HCT116 (cell line): ENCODE data around the gene TRMT10C. TPM values are rescaled to one million over a fixed set of nuclear protein-coding genes. Genes with fewer than 3 reads are reported as not detected.

Source experiments
- ATAC-seq: fragments of 200-7000 bp; cut with Tn5 transposase; 2 replicates; pipeline ENCODE4 v1.9.1; 2020; ENCODE audit warnings: mild to moderate bottlenecking, moderate library complexity
- BruUV-seq: library from RNA; stranded (reverse); fragments of 400-500 nt; replicated peaks from 2 replicates; lab custom pipeline; 2021; lab: Mats Ljungman, UMichigan
- CTCF ChIA-PET: fragments of 300-600 bp; sonication (Branson Sonifier 250); formaldehyde crosslinking; loops from one replicate; lab custom pipeline; 2021; ENCODE audit warnings: antibody characterized with exemption; lab: Charles Lee
- POLR2A ChIA-PET: fragments of 300-600, 350-600 bp; sonication (Branson Sonifier 250); formaldehyde crosslinking; loops from one replicate; lab custom pipeline; 2021; ENCODE audit warnings: antibody characterized with exemption; lab: Charles Lee
- RAD21 ChIA-PET, 2 experiments: fragments of 300-600 bp; sonication (Branson Sonifier 250); formaldehyde crosslinking; loops; one replicate each; lab custom pipeline; 2023; ENCODE audit warnings: low total read pairs in 2 of 2; ENCODE audit not compliant: uncharacterized antibody in 2 of 2, unreplicated experiment in 2 of 2, low non-redundant PET in 1 of 2; lab: Charles Lee
- DNase-seq: peaks from one replicate; pipeline ENCODE4 v3.0.0-alpha.2; 2010; ENCODE audit warnings: low read depth, low spot score
- H2AFZ ChIP-seq: fragments of 200-600 bp; shearing (Covaris generic), sonication (generic); 2 replicates; pipeline ENCODE4 v1.6.1; 2017; ENCODE audit warnings: low read depth, mixed run types, mixed read lengths, antibody characterized with exemption, low read length; ENCODE audit not compliant: poor library complexity, severe bottlenecking
- H3K27ac ChIP-seq: 2 replicates; pipeline ENCODE4 v1.5.1; 2012; ENCODE audit warnings: low read depth, low read length
- H3K27me3 ChIP-seq: fragments of 200-600 bp; sonication (generic); 2 replicates; pipeline ENCODE4 v1.6.1; 2016; ENCODE audit warnings: mixed run types, low read length, mixed read lengths; ENCODE audit not compliant: insufficient read depth
- H3K36me3 ChIP-seq, 2 experiments: fragments of 200-500 bp in 1 of 2; fragments of 200-600 bp in 1 of 2; sonication (Bioruptor generic) in 1 of 2; sonication (generic) in 1 of 2; 2 replicates each; pipeline versions ENCODE4 v1.5.1 to v1.6.1; 2014 to 2016; ENCODE audit warnings: low read length in 2 of 2, inconsistent platforms in 1 of 2, mixed read lengths in 1 of 2, mixed run types in 1 of 2; ENCODE audit not compliant: insufficient read depth in 2 of 2, control insufficient read depth in 1 of 2
- H3K4me1 ChIP-seq, 2 experiments: fragments of 200-600 bp in 1 of 2; sonication (generic) in 1 of 2; 2 replicates each; pipeline versions ENCODE4 v1.5.1 to v1.6.1; 2012 to 2017; ENCODE audit warnings: low read length in 2 of 2, inconsistent platforms in 1 of 2, mild to moderate bottlenecking in 1 of 2, mixed read lengths in 1 of 2, mixed run types in 1 of 2, moderate library complexity in 1 of 2; ENCODE audit not compliant: insufficient read depth in 2 of 2, control insufficient read depth in 1 of 2
- H3K4me2 ChIP-seq: fragments of 200-600 bp; sonication (generic); 2 replicates; pipeline ENCODE4 v1.6.1; 2017; ENCODE audit warnings: mixed run types, low read length, mixed read lengths
- H3K4me3 ChIP-seq, 2 experiments: fragments of 200-600 bp in 1 of 2; sonication (generic) in 1 of 2; replicated peaks in 1 of 2; 2 replicates each; pipeline ENCODE4 v1.5.1; 2011 to 2016; ENCODE audit warnings: low read length in 2 of 2, control low read depth in 1 of 2, low read depth in 1 of 2, mild to moderate bottlenecking in 1 of 2, mixed read lengths in 1 of 2, mixed run types in 1 of 2
- H3K79me2 ChIP-seq: fragments of 200-600 bp; sonication (generic); 2 replicates; pipeline ENCODE4 v1.6.1; 2017; ENCODE audit warnings: mild to moderate bottlenecking, mixed run types, low read length, moderate library complexity, mixed read lengths; ENCODE audit not compliant: insufficient read depth
- H3K9ac ChIP-seq: fragments of 200-600 bp; sonication (generic); 2 replicates; pipeline ENCODE4 v1.6.1; 2016; ENCODE audit warnings: low read length, mixed read lengths
- H3K9me2 ChIP-seq: fragments of 200-600 bp; sonication (generic), shearing (Covaris generic); 2 replicates; pipeline ENCODE4 v1.6.1; 2017; ENCODE audit warnings: mixed run types, mild to moderate bottlenecking, moderate library complexity; ENCODE audit not compliant: insufficient read depth
- H3K9me3 ChIP-seq, 2 experiments: fragments of 200-500 bp in 1 of 2; fragments of 200-600 bp in 1 of 2; sonication (Bioruptor generic) in 1 of 2; sonication (generic) in 1 of 2; 2 replicates each; pipeline ENCODE4 v1.6.1; 2014 to 2017; ENCODE audit warnings: low read length in 2 of 2, mixed read lengths in 2 of 2, inconsistent platforms in 1 of 2, low read depth in 1 of 2, mild to moderate bottlenecking in 1 of 2, mixed run types in 1 of 2, moderate library complexity in 1 of 2; ENCODE audit not compliant: control insufficient read depth in 1 of 2, insufficient read depth in 1 of 2
- H4K20me1 ChIP-seq: fragments of 200-600 bp; sonication (generic), shearing (Covaris generic); 2 replicates; pipeline ENCODE4 v1.6.1; 2017; ENCODE audit warnings: mixed run types, mild to moderate bottlenecking, moderate library complexity; ENCODE audit not compliant: insufficient read depth
- CBX3 ChIP-seq: IDR thresholded peaks from 2 replicates; pipeline ENCODE4 v1.6.1; 2012; ENCODE audit warnings: low read depth
- CEBPB ChIP-seq: IDR thresholded peaks from 2 replicates; pipeline ENCODE4 v1.6.1; 2012; ENCODE audit warnings: low read depth
- CTCF ChIP-seq, 3 experiments: fragments of 200-600 bp in 1 of 3; sonication (generic) in 1 of 3; IDR thresholded peaks in 2 of 3; conservative IDR thresholded peaks in 1 of 3; 2 replicates each; pipeline ENCODE4 v1.5.1; 2012 to 2017; ENCODE audit warnings: low read depth in 2 of 3, low read length in 2 of 3, antibody characterized with exemption in 1 of 3, borderline replicate concordance in 1 of 3, control low read depth in 1 of 3, mild to moderate bottlenecking in 1 of 3, mixed read lengths in 1 of 3, mixed run types in 1 of 3, moderate library complexity in 1 of 3; ENCODE audit not compliant: insufficient read depth in 1 of 3
- EGR1 ChIP-seq: IDR thresholded peaks from 2 replicates; pipeline ENCODE4 v1.6.1; 2012; ENCODE audit warnings: low read depth
- ELF1 ChIP-seq: IDR thresholded peaks from 2 replicates; pipeline ENCODE4 v1.6.1; 2012; ENCODE audit warnings: low read depth, borderline replicate concordance
- EZH2 ChIP-seq: fragments of 200-600 bp; sonication (generic); IDR thresholded peaks from 2 replicates; pipeline ENCODE4 v1.6.1; 2017; ENCODE audit warnings: antibody characterized with exemption, mixed run types
- SP1 ChIP-seq: IDR thresholded peaks from 2 replicates; pipeline ENCODE4 v1.6.1; 2012; ENCODE audit warnings: low read depth
- SRF ChIP-seq: IDR thresholded peaks from 2 replicates; pipeline ENCODE4 v1.6.1; 2012; ENCODE audit warnings: low read depth
- ZBTB33 ChIP-seq: IDR thresholded peaks from 2 replicates; pipeline ENCODE4 v1.6.1; 2011; ENCODE audit warnings: mild to moderate bottlenecking, low read length, moderate library complexity; ENCODE audit not compliant: insufficient replicate concordance; ENCODE audit errors: extremely low read depth
- intact Hi-C: fragments of 100-400 bp; cut with micrococcal nuclease; formaldehyde crosslinking; loops from 2 replicates; pipeline ENCODE4 v1.10.0; 2022
- total RNA-seq: library from RNA; stranded (reverse); gene quantifications from one replicate; pipeline ENCODE4 v1.2.1, GENCODE V29; 2021; ENCODE audit not compliant: unreplicated experiment
- TF ChIP-seq, protein P1 (sequence below): IDR thresholded peaks from 2 replicates; pipeline ENCODE4 v1.6.1; 2012; ENCODE audit warnings: low read depth

Gene TRMT10C
- total RNA-seq, 1 experiment from 2014 or later: 36.4 TPM

DNA sequence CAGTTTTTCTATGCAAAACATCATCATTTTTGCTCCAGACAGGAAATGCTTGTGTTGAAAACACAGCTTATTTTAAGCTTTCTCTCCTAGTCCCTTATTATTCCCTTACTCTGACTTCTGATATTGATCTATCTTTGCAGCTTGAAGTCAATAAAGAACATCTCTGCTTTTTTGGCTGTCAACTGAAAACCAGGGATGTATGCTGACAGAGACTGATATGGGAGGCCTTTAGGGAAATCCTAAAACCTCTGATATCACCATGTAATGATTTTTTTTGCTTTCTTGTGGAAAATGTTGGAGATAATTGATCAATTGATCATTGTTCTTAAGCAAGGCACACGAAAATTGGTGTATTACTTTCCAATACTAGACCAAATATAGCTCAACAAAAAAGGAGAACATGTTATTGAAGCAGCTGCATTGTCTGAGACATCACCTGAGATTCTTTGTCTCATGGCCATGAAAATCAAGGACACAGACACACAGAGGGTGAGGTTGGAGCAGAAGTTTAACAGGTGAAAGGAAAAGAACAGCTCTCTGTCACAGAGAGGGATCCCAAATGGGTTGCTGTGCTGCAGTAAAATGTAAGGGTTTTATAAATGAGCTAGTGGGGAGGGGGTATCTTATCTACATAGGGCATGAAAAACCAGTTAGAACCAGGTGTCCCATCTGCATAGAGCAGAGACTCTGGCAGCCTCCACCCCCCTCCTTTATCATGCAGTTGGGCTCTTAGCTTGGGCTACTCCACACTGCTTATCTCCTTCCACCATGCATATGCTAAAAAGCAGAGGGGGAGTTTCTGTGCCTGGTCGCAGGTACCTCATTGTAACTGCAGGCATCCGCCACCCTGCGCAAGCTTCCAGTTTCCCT, 31.6 kb upstream of the TRMT10C start:
- Histone ChIP-seq H3K4me2 (no peak overlapping the region), H3K9me2 (no peaks in the 10 kb centered on the region), H3K27me3 (no peaks in the 10 kb centered on the region), H3K9ac (no peak overlapping the region), H4K20me1 (no peaks in the 10 kb centered on the region), H3K27ac (no peak overlapping the region), H3K79me2 (no peaks in the 10 kb centered on the region), H3K9me3 (no peaks in the 10 kb centered on the region), H2AFZ (no peak overlapping the region), H3K4me1 (no peaks in the 10 kb centered on the region), H3K36me3 (no peaks in the 10 kb centered on the region), H3K4me3 (no peak overlapping the region)
- no peak for DNase-seq
- intact Hi-C loops: no loop called here
- no peak for ATAC-seq
- ChIA-PET CTCF (no interaction called here), RAD21 (no interaction called here), POLR2A (no interaction called here)
- BruUV-seq: no TSS peak
- TF ChIP-seq ELF1 (no peak), EZH2 (no peak)

DNA sequence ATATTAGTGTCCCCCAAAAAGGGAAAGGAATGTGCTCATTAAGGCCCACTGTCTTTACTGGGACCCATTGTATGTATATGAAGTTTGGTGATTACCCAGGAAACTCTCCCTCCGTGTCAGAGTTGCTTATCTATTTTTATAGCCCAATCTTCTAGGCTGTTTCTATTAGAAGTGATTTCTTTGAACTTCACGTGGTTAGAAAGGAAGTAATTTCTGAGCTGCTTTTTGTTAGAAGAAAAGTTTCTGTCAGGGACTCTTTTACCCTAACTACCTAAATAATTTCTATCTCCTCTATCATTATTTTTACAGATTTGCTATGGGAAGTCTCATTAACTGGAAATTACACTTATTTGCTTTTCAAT, 31.0 kb upstream of the TRMT10C start:
- Histone ChIP-seq H3K4me1 (no peaks in the 10 kb centered on the region), H3K4me3 (no peak overlapping the region), H3K79me2 (no peaks in the 10 kb centered on the region), H3K4me2 (no peak overlapping the region), H2AFZ (no peak overlapping the region), H3K9me3 (no peaks in the 10 kb centered on the region), H3K27me3 (no peaks in the 10 kb centered on the region), H3K27ac (no peak overlapping the region), H4K20me1 (no peaks in the 10 kb centered on the region), H3K9me2 (no peaks in the 10 kb centered on the region), H3K36me3 (no peaks in the 10 kb centered on the region), H3K9ac (no peak overlapping the region)
- TF ChIP-seq CEBPB (no peak), SP1 (no peak), ZBTB33 (no peak), CBX3 (no peak), EGR1 (no peak), CTCF (IDR thresholded peaks at IDR 0.05 in 2 of 3, conservative IDR thresholded peaks at IDR 0.05 in 1 of 3; ENCODE audit: borderline replicate concordance in 1 of 3, insufficient read depth in 1 of 3, low read depth in 2 of 3, low read length in 2 of 3) (no peak), SRF (no peak)
- TF ChIP-seq, protein P1, sequence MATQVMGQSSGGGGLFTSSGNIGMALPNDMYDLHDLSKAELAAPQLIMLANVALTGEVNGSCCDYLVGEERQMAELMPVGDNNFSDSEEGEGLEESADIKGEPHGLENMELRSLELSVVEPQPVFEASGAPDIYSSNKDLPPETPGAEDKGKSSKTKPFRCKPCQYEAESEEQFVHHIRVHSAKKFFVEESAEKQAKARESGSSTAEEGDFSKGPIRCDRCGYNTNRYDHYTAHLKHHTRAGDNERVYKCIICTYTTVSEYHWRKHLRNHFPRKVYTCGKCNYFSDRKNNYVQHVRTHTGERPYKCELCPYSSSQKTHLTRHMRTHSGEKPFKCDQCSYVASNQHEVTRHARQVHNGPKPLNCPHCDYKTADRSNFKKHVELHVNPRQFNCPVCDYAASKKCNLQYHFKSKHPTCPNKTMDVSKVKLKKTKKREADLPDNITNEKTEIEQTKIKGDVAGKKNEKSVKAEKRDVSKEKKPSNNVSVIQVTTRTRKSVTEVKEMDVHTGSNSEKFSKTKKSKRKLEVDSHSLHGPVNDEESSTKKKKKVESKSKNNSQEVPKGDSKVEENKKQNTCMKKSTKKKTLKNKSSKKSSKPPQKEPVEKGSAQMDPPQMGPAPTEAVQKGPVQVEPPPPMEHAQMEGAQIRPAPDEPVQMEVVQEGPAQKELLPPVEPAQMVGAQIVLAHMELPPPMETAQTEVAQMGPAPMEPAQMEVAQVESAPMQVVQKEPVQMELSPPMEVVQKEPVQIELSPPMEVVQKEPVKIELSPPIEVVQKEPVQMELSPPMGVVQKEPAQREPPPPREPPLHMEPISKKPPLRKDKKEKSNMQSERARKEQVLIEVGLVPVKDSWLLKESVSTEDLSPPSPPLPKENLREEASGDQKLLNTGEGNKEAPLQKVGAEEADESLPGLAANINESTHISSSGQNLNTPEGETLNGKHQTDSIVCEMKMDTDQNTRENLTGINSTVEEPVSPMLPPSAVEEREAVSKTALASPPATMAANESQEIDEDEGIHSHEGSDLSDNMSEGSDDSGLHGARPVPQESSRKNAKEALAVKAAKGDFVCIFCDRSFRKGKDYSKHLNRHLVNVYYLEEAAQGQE: no peak
- no TSS peak for BruUV-seq
- DNase-seq (no peak), ATAC-seq (no peak)
- POLR2A ChIA-PET: no interaction called here
- RAD21 ChIA-PET: no interaction called here
- CTCF ChIA-PET: no interaction called here
- intact Hi-C loops: no loop called here
